Cortex of kidney (tissue), 1 donor: Measurements from ENCODE around the gene CCNQ.
"Not testable (repeated sequence)": the region's sequence is repeated elsewhere in the genome, so short reads cannot be mapped to it uniquely, and the experiment has no call there.

ENCODE experiments used
- DNase-seq: peaks from one replicate; lab custom pipeline; 2025; lab: John Stamatoyannopoulos, UW

CCNQ gene

DNA sequence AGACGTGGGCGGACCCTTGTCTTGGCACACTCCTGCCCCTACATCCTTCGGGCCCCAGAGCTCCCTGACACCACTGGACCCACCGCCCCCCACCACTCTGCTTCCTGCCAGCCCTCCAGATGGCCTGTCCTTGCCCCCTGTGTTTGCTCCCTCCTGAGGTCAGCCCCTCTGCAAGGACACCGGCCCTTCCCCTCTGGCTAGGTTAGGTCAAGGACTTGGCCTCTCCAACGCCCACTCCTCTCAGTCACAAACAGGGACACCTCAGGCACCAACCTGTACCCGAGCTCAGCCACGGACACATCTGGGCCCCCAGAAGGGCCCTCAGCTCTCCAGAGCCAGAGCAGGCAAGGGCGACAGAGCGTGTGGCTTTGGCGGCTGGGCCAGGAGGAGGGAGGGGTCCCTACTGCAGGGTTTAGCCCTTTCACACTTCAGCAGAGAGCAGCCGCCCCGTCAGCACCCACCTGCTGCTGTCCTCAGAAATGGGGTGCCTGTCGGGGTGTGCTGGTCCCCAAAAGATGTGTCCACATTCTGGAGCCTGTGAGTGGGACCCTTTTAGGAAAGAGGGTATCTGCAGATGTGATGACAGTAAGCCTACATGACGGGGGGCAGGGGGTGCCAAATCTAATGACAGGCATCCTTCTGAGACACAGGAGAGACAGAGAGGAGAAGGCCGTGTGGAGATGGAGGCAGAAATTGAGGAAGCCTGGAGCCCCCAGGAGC, 24.5 kb upstream of the CCNQ start:
- no peak for DNase-seq

DNA sequence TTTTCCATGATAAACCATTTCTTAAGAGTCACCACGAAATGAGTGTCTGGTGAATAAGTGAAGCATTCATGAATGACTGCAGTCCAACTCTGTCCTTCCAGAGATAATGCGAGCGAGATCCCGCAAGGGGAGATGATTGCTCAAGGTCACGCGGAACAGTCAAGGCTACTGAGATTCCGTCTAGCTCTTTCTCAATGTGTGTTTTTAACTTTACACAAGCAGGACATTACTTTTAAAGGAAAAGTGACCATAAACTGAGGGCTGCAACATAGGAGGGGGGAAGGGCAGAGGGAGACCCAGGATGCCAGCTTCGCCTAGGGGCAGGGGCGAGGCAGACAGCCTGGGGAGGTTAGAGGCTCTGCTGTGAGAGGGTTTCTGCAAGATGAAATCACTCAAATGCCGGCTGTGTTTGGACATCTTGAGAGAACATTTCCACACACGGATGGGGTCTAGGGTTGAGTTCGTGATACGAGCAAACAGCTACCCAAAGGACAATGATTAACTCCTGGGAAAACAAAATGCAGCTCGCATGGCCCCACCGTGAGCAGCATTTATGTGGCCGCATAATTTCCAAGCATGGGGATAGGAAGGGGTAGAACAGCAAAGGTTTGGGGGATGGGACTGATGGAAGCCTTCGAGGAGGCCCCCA, 23.8 kb upstream of the CCNQ start:
- DNase-seq, result no peak

DNA sequence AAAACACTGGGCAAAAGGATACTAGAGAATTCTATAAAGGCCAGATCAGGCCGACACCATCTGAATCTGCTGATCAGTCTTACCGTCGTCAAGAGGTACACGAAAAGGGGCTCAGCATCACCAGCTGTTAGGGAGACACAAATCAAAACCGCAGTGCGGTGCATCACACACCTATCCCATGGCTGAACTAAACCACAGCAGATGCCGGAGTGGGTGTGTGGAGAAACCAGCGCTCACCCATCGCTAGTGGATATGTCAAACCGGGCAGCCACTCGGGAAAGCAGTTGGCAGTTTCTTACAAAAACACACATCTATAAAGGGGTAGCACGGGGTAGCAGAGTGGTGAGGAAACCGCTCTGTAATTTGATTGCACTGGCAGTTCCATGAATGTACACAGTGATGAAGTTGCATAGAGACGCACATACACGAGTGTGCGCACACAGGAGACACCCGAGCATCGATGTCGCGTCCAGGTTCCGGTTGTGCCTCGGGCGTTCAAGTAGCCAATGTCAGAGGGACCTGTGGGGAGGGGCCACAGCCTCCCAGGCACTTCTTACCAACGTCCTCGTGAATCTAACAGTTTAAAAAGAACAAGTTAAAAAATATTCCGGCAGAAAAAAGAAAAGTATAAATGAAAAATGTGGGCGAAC, 23.1 kb upstream of the CCNQ start:
- no peak for DNase-seq

DNA sequence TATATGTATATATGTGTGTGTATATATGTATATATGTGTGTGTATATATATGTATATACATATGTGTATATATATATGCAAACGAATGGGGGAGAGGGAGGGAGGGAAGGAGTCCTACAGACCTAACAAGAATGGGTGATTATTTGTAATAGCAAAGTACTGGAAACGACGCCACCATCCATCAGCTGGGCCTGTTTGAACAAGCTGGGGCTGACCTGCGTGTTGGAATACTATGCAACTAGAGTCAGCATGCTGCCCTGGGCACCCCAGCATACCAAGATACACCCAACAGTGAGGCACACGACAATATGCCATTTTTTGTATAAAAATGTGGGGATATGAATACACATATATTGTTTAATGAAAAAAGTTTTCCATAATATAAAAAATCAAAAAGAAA, 21.6 kb upstream of the CCNQ start:
- no peak for DNase-seq

DNA sequence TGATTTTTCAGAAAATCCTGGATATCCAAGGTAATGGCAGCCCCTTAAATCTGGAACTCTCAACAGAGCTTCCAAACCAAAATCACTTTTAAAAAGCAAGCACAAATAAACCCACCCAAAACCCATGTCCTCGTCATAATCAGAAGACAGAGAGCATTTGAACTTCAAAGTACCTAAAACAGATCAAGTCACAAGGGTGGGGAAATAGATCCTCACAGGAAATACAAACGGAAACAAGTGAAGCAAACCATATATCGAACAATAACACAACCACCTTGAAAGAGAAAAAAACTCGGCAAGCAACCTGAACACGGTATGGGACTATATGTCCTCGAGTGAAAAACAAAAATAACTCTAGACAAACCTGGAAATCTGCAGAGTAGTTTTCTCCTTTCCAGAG, 15.9 kb upstream of the CCNQ start:
- no peak for DNase-seq

DNA sequence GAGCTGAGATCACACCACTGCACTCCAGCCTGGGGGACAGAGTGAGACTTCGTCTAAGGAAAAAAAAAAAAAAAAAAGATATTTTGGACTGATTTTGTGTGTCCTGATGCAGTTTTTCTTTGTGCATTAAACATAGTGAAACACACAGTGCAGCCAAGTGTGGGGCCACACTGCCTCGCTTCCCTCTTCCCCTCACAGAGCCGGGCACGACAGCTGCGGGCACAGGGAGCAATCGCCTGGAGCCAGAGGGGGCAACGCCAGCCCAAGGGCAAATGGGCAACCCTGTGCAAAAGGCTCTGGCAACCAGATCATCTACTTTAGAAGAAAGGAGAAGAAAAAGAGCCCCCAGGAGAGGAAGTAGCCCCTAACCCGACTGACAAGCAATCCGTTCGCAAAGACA, 13.5 kb upstream of the CCNQ start:
- DNase-seq, result no peak

DNA sequence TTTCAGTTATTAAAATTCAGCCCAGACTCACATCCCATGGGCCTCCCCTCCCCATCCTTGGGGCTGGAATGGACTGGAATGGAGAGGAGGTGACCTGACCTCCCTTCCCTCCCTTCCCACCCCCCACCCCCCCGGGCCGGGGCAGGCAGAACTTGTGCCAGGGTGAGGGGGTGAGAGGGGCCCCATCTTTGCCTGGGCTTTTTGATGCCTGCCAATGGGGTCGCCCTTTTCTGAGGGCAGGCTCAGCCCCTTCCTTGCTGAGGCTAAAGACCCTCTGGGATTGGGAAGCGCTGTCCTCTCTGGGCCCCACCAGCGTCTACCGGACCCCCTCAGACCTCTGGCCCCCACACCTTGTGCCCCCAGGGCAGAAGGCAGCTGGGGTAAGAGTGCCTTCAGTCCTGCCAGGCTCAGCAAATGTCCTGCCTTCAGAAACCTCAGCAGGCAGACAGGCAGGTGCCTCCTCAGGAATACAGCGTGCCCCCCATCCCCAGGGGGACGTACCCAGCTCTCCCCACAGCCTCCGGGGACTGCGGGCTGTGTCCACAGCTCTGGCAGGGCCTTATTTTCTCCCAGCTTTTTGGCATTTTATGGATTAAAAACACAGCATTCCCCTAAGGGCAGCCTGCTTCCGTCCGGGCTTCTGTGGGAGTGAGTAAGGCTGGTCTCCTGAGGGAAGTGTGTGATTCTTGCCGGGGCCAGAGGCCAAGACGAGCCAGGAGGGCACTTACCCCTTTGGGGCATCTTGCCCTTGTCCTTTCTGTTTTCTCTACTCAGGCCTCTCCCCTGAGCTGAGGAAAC, 12.6 kb upstream of the CCNQ start:
- DNase-seq, result no peak

DNA sequence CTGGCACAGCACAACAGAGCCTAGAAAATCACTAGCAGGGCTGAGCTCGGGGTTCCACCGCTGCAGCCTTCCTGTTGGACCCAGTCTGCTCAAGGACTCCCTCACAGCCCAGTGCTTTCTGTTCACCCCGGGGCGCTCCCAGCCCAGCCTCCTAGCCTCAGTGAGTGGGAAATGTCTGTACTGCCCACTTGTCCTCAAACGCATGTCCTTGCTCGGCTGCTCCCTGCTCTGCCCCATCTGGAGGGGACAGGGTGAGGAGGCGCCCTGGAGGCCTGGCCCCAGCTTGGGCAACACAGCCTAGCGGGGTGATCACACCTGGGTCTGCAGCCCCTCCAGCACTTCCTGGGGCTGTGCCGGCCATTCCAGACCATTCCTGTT, 11.9 kb upstream of the CCNQ start:
- no peak for DNase-seq

DNA sequence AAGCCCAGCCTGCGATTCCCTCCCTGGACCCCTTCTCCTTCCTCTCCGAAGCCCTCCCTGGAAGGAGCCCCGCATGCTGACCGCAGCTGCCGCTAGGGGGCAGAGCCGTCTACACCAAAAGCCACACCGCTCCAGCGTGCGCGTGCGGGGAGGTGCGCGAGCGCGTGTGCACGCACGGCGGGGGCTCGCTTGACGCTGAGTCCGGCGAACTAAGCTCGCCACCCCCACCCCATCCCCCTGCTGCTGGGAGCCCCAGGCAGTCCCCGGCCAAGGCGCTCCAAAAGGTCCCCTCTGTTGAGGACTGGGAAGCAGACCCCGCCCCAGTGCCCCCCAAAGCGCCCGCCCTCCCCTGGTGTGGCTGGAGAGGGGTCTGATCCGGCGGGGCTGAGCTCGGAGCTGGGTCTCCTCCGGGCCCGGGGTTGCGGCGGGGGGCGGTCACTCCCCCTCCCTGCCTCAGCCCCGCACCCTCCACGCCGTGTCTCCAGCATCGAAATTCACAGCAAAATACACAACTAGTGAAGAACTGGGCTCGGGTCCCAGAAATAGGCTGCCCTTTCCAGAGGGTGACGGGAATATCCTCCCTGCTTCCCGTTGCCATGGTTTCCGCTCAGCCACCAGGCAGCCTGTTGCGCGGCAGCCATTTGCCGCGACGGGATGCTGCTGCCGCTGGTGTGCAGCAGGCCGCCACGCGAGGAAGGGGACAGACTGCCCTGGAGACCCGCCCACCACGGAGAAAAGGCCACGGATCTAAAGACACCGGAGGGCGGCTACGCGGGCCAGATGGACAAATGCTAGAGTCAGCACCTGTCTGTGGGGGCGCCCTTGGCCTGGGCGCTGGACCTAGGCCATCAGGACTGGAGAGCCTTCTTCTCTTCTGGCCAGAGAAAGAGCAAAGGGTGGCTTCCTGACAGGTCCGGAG, 11.2 kb upstream of the CCNQ start:
- no peak for DNase-seq

DNA sequence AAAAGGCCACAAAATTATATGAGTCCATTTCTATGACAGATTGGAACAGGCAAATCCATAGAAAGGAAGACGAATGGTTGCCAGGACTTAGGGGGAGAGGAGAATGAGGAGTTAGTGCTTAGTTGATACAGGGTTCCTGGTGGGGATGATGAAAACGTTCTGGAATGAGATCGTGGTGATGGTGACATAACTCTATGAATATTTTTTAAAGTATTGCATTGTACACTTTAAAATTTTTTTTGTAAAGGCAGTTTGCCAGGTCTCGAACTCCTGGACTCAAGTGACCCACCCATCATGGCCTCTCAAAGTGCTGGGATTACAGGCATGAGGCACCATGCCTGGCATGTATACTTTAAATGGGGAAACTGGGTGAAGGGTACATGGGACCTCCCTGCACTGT, 9.9 kb upstream of the CCNQ start:
- no peak for DNase-seq

DNA sequence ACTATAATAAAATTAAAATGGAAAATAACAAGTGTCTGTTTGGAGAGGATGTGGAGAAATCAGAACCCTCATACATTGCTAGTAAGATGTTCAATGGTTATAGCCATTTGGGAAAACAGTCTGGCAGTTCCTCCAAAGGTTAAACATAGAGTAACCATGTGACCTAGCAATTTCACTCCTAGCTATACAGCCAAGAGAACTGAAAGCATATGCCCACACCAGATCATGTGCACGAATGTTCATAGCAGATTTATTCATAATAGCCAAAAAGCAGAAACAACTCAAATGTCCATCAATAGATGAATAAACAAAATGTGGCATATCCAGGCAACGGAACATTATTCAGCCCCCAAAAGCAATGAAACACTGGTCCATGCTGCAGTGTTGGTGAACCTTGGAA, 9.4 kb upstream of the CCNQ start:
- no peak for DNase-seq

DNA sequence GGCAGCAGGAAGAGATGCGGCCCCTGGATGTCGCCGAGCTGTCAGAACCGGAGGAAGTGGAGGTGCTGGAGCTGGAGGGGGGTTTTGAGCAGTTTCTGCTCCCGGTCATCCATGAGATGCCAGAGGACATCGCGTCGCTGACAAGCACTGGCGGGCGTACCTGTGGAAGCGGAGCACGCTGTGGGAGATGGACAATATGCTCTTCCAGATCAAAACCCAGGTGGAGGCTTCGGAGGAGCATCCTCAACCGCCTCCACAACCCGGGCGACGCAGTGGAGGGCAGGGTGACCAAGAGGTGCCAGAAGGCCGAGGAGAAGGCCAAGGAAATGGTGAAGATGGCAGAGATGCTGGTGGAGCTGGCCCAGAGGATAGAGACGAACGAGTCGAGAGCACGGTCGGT, 7.6 kb upstream of the CCNQ start:
- no peak for DNase-seq

DNA sequence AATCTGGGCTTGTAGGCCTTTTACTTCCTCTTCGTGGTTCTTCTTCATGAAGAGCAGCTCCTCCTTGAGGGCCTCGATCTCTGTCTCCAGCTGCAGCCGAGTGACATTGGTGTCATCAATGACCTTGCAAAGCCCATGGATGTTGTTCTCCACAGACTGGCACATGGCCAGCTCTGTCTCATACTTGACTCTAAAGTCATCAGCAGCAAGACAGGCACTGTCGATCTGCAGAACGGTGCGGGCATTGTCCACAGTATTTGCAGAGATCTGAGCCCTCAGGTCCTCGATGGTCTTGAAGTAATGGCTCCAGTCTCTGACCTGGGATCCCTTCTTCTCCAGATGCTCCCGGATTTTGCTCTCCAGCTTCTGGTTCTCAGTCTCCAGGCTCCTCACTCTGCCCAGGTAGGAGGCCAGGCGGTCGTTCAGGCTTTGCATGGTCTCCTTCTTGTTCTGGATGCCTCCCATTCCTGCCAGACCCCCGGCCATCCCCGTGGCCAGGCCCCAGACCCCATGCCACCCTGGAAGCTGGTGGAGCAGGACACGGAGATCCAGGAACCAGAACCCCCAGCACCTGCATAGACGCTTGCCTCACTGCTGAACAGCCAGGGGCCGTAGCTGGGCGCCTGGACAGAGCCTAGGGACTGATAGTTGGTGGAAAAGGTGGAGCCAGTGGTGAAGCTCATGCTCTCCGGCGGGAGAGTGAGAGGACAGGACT, 5.9 kb upstream of the CCNQ start:
- not testable (repeated sequence) for DNase-seq

DNA sequence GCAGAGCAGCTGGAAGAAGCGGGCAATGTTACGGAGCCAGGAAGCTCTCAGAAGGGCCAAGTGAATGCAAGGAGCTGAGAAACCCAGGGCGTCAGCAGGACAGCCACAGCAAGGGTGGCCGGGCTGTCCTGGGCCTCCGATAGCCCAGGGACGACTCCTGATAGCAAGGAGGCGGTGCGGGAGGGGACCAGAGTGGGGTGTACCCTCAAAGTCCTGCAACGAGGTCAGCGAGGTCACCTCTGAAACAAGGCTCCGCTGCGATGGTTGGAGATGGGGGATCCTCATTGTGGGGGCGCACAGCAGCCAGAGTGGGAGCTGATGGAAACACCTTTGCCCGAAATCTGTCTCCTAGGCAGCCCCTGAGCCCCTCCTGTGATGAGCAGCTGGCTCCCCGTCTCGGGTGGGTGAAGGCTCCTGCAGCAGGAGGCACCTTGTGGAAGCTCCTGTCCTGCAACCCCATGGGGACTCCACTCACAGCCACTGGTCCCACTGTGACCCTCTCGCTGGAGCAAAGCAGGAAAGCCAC, 4.3 kb upstream of the CCNQ start:
- DNase-seq, result no peak

DNA sequence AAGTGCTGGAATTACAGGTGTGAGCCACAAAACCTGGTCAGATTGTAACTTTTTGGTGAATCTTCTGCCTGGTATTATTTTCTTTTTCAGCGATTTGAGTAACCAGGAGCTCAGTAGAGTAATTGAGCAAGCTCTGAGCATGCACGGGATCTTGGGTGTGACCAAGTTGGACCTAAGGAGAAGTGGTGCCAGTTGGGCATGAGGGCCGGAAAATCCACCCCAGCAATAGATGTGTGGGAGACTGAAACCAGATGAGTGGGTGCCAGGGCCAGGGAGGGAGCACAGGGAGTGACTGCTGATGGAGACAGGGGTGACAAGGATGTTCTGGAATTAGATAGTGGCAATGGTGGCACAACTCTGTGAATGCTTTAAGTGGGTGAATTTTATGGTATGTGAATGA, 3.7 kb upstream of the CCNQ start:
- DNase-seq, result no peak

DNA sequence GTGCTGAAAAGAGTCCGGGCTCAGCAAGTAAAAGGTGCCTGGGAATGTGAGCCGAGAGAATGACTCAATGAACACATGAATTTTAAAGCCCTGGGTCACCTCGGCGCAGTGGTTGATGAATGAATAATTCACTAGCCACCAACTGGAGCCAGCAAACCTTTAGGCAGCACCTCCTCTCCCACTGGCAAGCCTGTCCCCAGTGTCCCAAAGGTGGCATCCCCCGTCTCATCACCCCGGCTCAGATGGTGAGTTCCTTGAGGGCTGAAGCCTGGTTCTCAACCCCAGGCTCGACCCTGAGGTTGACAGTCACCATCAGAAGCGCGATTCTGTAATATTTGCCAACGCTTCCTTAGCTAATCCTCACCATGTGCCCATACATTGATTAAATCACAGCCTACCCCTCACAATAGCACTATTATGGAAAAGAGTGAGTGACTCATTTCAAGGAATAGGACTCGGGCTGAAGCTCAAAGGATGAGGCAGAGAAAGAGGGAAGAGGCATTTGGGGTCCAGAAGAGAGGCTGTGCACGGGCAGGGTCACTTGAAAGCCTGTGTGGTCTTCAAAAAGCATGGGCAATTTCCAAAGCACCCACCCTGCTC, 2.7 kb upstream of the CCNQ start:
- DNase-seq, result no peak

DNA sequence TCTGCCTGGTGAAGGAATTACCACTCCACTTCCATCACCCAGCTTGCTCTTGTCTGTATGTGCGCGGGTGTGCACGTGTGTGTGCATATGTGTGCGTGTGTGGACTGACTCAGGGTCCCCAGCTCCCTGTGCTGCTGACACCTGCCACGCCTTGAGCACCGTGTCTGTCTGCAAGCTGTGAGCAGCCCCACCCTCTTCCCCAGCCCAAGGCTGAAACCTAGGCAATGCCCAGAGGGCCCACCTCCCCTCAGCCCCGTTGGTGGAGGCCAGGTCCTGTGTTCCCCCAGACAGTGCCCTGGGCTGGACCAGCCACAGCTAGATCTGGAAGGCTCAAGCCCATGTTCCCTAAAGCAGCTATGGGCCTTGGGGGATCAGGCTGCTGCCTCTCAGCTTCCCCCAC, 2.0 kb upstream of the CCNQ start:
- DNase-seq, result no peak

DNA sequence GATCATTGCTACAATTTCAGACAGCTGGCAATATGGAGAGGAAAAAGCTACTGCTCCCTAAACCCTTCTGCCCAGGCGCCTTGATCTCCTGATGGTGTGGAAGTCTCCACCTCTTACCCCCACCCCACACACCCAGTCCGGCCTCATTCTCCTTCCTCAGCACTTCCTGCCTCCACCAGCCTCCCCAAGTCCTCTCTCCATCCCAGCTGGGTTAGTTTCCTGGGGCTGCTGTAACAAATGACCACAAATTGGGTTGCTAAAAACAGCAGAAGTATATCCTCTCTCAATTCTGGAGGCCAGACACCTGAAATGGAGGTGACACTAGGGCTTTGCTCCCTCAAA, 1.1 kb upstream of the CCNQ start:
- no peak for DNase-seq

DNA sequence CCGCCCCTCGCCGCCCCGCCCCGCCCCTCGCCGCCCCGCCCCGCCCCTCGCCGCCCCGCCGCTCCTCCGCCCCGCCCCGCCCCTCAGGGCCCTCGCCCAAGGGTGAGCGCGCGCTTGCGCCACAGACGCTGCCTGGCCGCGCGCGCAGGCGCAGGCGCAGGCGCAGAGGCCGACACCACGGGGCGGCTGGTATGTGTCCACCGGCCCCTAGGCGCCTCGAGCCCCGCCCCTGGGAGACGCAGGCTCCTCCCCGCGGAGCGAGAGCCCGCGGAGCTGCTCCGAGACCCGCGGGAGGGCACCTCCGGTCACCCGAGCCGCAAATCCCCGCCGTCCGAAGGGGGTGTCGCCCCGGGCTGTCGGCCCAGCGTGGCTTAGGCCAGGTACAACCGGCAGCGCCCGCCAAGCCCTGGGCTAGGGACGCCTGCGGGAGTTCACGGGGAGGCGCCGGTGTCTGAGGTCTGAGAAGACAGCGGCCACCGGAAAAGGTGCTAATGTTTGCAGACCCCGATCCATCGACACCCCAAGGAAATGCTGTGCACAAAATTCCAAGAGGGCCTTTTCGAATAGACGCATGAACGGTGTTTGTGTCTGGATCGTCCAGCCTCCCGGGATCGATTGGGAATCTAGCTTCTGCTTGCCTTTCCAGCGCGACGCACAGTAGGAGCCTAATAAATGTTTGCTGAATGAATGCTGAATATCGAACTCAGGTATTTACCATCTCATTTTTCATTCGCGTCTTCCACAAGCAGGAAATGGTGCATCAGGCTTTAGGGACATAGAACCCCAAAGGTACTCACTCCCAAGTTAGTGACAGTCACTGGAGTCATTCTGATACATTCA, 473 bp upstream of the CCNQ start:
- DNase-seq, result peak; percentile 17
